H9 (cell line): ENCODE measurements around the gene ADAM23. TPM values are rescaled to one million over a fixed set of nuclear protein-coding genes. Genes with fewer than 3 reads are reported as not detected.

ENCODE experiments used
- DNase-seq: peaks from one replicate; pipeline ENCODE4 v3.0.0-alpha.2; 2017
- H2AFZ ChIP-seq: one replicate; pipeline ENCODE4 v1.6.1; 2013; ENCODE audit warnings: mild to moderate bottlenecking, low read length, control low read depth, moderate library complexity
- H2AK5ac ChIP-seq: 2 replicates; pipeline ENCODE4 v1.6.1; 2013; ENCODE audit warnings: low read length, control low read depth, mixed read lengths; ENCODE audit not compliant: insufficient read length
- H2BK120ac ChIP-seq: one replicate; pipeline ENCODE4 v1.6.1; 2013; ENCODE audit warnings: low read depth, mild to moderate bottlenecking, low read length, control low read depth, inconsistent platforms; ENCODE audit not compliant: poor library complexity, severe bottlenecking
- H2BK12ac ChIP-seq: 2 replicates; pipeline ENCODE4 v1.6.1; 2013; ENCODE audit warnings: low read length, control low read depth, mixed read lengths, low read depth; ENCODE audit not compliant: insufficient read length
- H2BK15ac ChIP-seq: 2 replicates; pipeline ENCODE4 v1.6.1; 2013; ENCODE audit warnings: low read depth, low read length, control low read depth
- H2BK20ac ChIP-seq: one replicate; pipeline ENCODE4 v1.6.1; 2013; ENCODE audit warnings: low read depth, mild to moderate bottlenecking, low read length, control low read depth, inconsistent platforms; ENCODE audit not compliant: poor library complexity, severe bottlenecking
- H2BK5ac ChIP-seq: 2 replicates; pipeline ENCODE4 v1.6.1; 2013; ENCODE audit warnings: low read length, control low read depth, mixed read lengths; ENCODE audit not compliant: insufficient read length
- H3K14ac ChIP-seq: 2 replicates; pipeline ENCODE4 v1.6.1; 2013; ENCODE audit warnings: low read length, control low read depth; ENCODE audit not compliant: insufficient read depth
- H3K18ac ChIP-seq: 2 replicates; pipeline ENCODE4 v1.6.1; 2013; ENCODE audit warnings: low read depth, mild to moderate bottlenecking, mixed read lengths, low read length, control low read depth; ENCODE audit not compliant: insufficient read length
- H3K23ac ChIP-seq: 2 replicates; pipeline ENCODE4 v1.6.1; 2013; ENCODE audit warnings: low read length, control low read depth, mixed read lengths, low read depth; ENCODE audit not compliant: insufficient read length
- H3K23me2 ChIP-seq: 2 replicates; pipeline ENCODE4 v1.6.1; 2013; ENCODE audit warnings: low read depth, mild to moderate bottlenecking, mixed read lengths, low read length, control low read depth; ENCODE audit not compliant: insufficient read length, poor library complexity, severe bottlenecking
- H3K27ac ChIP-seq: 2 replicates; pipeline ENCODE4 v1.5.1; 2013; ENCODE audit warnings: low read length, control low read depth, mixed read lengths, low read depth; ENCODE audit not compliant: insufficient read length
- H3K27me3 ChIP-seq: 2 replicates; pipeline ENCODE4 v1.6.1; 2013; ENCODE audit warnings: low read length, control low read depth, inconsistent platforms; ENCODE audit not compliant: insufficient read depth
- H3K4ac ChIP-seq: 2 replicates; pipeline ENCODE4 v1.6.1; 2013; ENCODE audit warnings: low read depth, mild to moderate bottlenecking, control low read depth, inconsistent platforms, low read length, moderate library complexity
- H3K4me1 ChIP-seq: 2 replicates; pipeline ENCODE4 v1.6.1; 2013; ENCODE audit warnings: low read length, control low read depth, inconsistent platforms; ENCODE audit not compliant: insufficient read depth
- H3K4me2 ChIP-seq: 2 replicates; pipeline ENCODE4 v1.6.1; 2013; ENCODE audit warnings: low read length, control low read depth, mixed read lengths; ENCODE audit not compliant: insufficient read length, insufficient read depth
- H3K56ac ChIP-seq: 2 replicates; pipeline ENCODE4 v1.6.1; 2013; ENCODE audit warnings: low read depth, mild to moderate bottlenecking, mixed read lengths, low read length, control low read depth; ENCODE audit not compliant: insufficient read length
- H3K79me1 ChIP-seq: 2 replicates; pipeline ENCODE4 v1.6.1; 2013; ENCODE audit warnings: low read depth, mild to moderate bottlenecking, moderate library complexity, low read length, control low read depth, inconsistent platforms; ENCODE audit not compliant: insufficient read depth, poor library complexity, severe bottlenecking
- H3K79me2 ChIP-seq: 2 replicates; pipeline ENCODE4 v1.6.1; 2013; ENCODE audit warnings: low read length, control low read depth, inconsistent platforms; ENCODE audit not compliant: insufficient read depth
- H3K9ac ChIP-seq: 2 replicates; pipeline ENCODE4 v1.6.1; 2013; ENCODE audit warnings: low read length, control low read depth, mixed read lengths; ENCODE audit not compliant: insufficient read length; ENCODE audit errors: extremely low read depth
- H3K9me3 ChIP-seq: one replicate; pipeline ENCODE4 v1.6.1; 2013; ENCODE audit warnings: low read depth, low read length, inconsistent platforms; ENCODE audit not compliant: control insufficient read depth
- H3T11ph ChIP-seq: one replicate; pipeline ENCODE4 v1.6.1; 2013; ENCODE audit warnings: mild to moderate bottlenecking, low read length, control low read depth, inconsistent platforms
- H4K20me1 ChIP-seq: one replicate; pipeline ENCODE4 v1.6.1; 2013; ENCODE audit not compliant: control insufficient read depth, insufficient read length, insufficient read depth
- H4K5ac ChIP-seq: 2 replicates; pipeline ENCODE4 v1.6.1; 2013; ENCODE audit warnings: low read depth, mild to moderate bottlenecking, mixed read lengths, low read length, control low read depth; ENCODE audit not compliant: insufficient read length
- H4K8ac ChIP-seq: replicated peaks from 2 replicates; pipeline ENCODE4 v1.6.1; 2013; ENCODE audit warnings: low read length, control low read depth, mixed read lengths, low read depth; ENCODE audit not compliant: insufficient read length
- H4K91ac ChIP-seq: 2 replicates; pipeline ENCODE4 v1.6.1; 2013; ENCODE audit warnings: low read depth, mild to moderate bottlenecking, moderate library complexity, mixed read lengths, low read length, control low read depth; ENCODE audit not compliant: insufficient read length
- H3K27ac Mint-ChIP-seq, 3 experiments: 2 replicates in 2 of 3; 3 replicates in 1 of 3; pipeline ENCODE4 v1.8.0; 2020 to 2021; ENCODE audit warnings: mixed read lengths in 3 of 3, mild to moderate bottlenecking in 1 of 3, moderate library complexity in 1 of 3
- H3K27me3 Mint-ChIP-seq: 2 replicates; pipeline ENCODE4 v1.8.0; 2021; ENCODE audit warnings: low read depth, mild to moderate bottlenecking, moderate library complexity, mixed read lengths
- H3K36me3 Mint-ChIP-seq, 3 experiments: 2 replicates in 2 of 3; 3 replicates in 1 of 3; pipeline ENCODE4 v1.8.0; 2020 to 2021; ENCODE audit warnings: low read depth in 3 of 3, mixed read lengths in 3 of 3; ENCODE audit not compliant: insufficient read depth in 1 of 3
- H3K4me1 Mint-ChIP-seq, 2 experiments: 2 replicates each; pipeline ENCODE4 v1.8.0; 2020; ENCODE audit warnings: mixed read lengths in 2 of 2
- H3K4me3 Mint-ChIP-seq, 2 experiments: 2 replicates in 1 of 2; 3 replicates in 1 of 2; pipeline ENCODE4 v1.8.0; 2020 to 2021; ENCODE audit warnings: mild to moderate bottlenecking in 2 of 2, mixed read lengths in 2 of 2, moderate library complexity in 1 of 2
- H3K9me3 Mint-ChIP-seq, 2 experiments: 2 replicates in 1 of 2; 3 replicates in 1 of 2; pipeline ENCODE4 v1.8.0; 2020; ENCODE audit warnings: mild to moderate bottlenecking in 2 of 2, mixed read lengths in 2 of 2, moderate library complexity in 1 of 2
- CTCF ChIP-seq: fragments of 200-600 bp; sonication (generic); conservative IDR thresholded peaks from 3 replicates; pipeline ENCODE4 v1.8.0; 2021; ENCODE audit warnings: antibody characterized with exemption, mild to moderate bottlenecking
- WGBS: extraction: QIAGEN DNeasy Blood & Tissue Kit; methylation state at CpG from one replicate; pipeline ENCODE4 v1.1.7; 2013; ENCODE audit warnings: missing lambda C conversion rate, low lambda C conversion rate, mixed read lengths; ENCODE audit not compliant: insufficient read length; ENCODE audit errors: extremely low coverage; 5-methylcytosine and 5-hydroxymethylcytosine counted together
- total RNA-seq: library from RNA; stranded (reverse); gene quantifications from 2 replicates; pipeline ENCODE4 v1.2.1, GENCODE V29; 2021

The ADAM23 gene
- total RNA-seq, 1 experiment from 2014 or later = 21.4 TPM

DNA sequence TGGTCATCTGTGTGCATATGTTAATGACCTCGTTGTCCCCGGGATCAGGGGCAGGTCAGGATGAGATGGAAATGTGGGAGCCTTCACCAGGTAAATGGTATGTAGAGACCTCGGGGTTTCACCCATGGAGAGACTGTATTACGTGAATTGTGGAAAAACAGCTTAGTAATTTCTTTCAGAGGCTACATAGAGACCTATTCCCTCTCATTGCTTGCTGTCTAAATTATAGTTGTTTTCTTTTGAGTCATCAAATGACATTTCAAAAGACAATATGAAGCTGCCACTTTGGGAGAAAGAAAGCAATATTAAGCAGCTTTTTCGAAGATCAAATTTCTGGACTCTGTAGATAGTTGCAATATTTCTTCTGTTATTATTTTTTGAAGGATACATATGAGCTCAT lies 20.4 kb downstream of the ADAM23 start:
- H3K27ac ChIP-seq = no peak overlapping the region
- no peak overlapping the region for H2BK120ac ChIP-seq
- no peak overlapping the region for H2BK20ac ChIP-seq
- H3K4ac ChIP-seq = no peak overlapping the region
- no peaks in the 10 kb centered on the region for H3K23me2 ChIP-seq
- H3K9ac ChIP-seq = no peak overlapping the region
- Mint-ChIP-seq H3K4me3 (no peak overlapping the region), H3K4me1 (peaks cover 27 to 31% of the 10 kb centered on the region in 2 experiments), H3K27ac (no peak overlapping the region), H3K9me3 (peaks cover 30 to 32% of the 10 kb centered on the region in 2 experiments), H3K27me3 (peaks cover 9% of the 10 kb centered on the region), H3K36me3 (peaks cover 28 to 61% (median 57%) of the 10 kb centered on the region in 3 experiments)
- H4K91ac ChIP-seq = no peak overlapping the region
- no peak overlapping the region for H2BK12ac ChIP-seq
- TF ChIP-seq CTCF = no peak
- no CpG with 5 or more reads among the region's 5 CpGs for WGBS
- H4K20me1 ChIP-seq = no peaks in the 10 kb centered on the region
- peaks cover 5% of the 10 kb centered on the region; the same call in 1 of the 2 replicates for H3K4me1 ChIP-seq
- H2BK5ac ChIP-seq = no peak overlapping the region
- H4K8ac ChIP-seq = no peak overlapping the region
- no peak overlapping the region for H3K23ac ChIP-seq
- H2AFZ ChIP-seq = no peak overlapping the region
- no peak overlapping the region for H3K18ac ChIP-seq
- no peaks in the 10 kb centered on the region; the same call in 1 of the 2 replicates for H3K79me2 ChIP-seq
- no peaks in the 10 kb centered on the region for H3K79me1 ChIP-seq
- no peaks in the 10 kb centered on the region for H3K27me3 ChIP-seq
- no peak overlapping the region for H3K56ac ChIP-seq
- H2AK5ac ChIP-seq = no peak overlapping the region
- no peak overlapping the region for H4K5ac ChIP-seq
- no peak for DNase-seq
- no peak overlapping the region for H3K4me2 ChIP-seq
- no peak overlapping the region for H3K14ac ChIP-seq
- no peak overlapping the region for H2BK15ac ChIP-seq
- peaks cover 9% of the 10 kb centered on the region for H3K9me3 ChIP-seq
- no peak overlapping the region for H3T11ph ChIP-seq
